HAP-1 (cell line): ENCODE data around the gene IPCEF1.
"Not testable (repeated sequence)": the region's sequence is repeated elsewhere in the genome, so short reads cannot be mapped to it uniquely, and the experiment has no call there.

Experiments used
- DNase-seq, 2 experiments: peaks; one replicate each; pipeline ENCODE4 v3.0.0-alpha.2; 2016 to 2020; ENCODE audit warnings: low spot score in 2 of 2
- H3K27me3 ChIP-seq: fragments of 250-450 bp; sonication (Bioruptor Pico); 2 replicates; pipeline ENCODE4 v1.5.1; 2020; ENCODE audit warnings: low read depth, mild to moderate bottlenecking, moderate library complexity
- H3K36me3 ChIP-seq: fragments of 250-450 bp; sonication (Bioruptor Pico); replicated peaks from 2 replicates; pipeline ENCODE4 v1.5.1; 2020; ENCODE audit warnings: mild to moderate bottlenecking
- H3K4me1 ChIP-seq: fragments of 250-450 bp; sonication (Bioruptor Pico); 2 replicates; pipeline ENCODE4 v1.5.1; 2020; ENCODE audit warnings: mild to moderate bottlenecking
- H3K4me3 ChIP-seq: fragments of 250-450 bp; sonication (Bioruptor Pico); 2 replicates; pipeline ENCODE4 v1.5.1; 2020; ENCODE audit warnings: mild to moderate bottlenecking, moderate library complexity
- H3K9me3 ChIP-seq: fragments of 250-450 bp; sonication (Bioruptor Pico); 2 replicates; pipeline ENCODE4 v1.5.1; 2020; ENCODE audit warnings: mild to moderate bottlenecking, moderate library complexity
- in situ Hi-C: fragments of 300-500 bp; cut with MboI; formaldehyde crosslinking; loops from 3 replicates; pipeline ENCODE4 v1.14.3; 2020; ENCODE audit warnings: low sequenced_read_pairs, inconsistent platforms, mixed read lengths

Gene IPCEF1

GRCh38 chr6:154314084-154314483, 42.5 kb downstream of the IPCEF1 start:
- H3K36me3 ChIP-seq: no peaks in the 10 kb centered on the region
- in situ Hi-C loops: no loop called here
- no peaks in the 10 kb centered on the region; the same call in 1 of the 2 replicates for H3K4me1 ChIP-seq
- DNase-seq: no peak
- no peaks in the 10 kb centered on the region for H3K27me3 ChIP-seq
- no peak overlapping the region for H3K4me3 ChIP-seq
- no peaks in the 10 kb centered on the region for H3K9me3 ChIP-seq

- Histone ChIP-seq H3K4me1 (no peaks in the 10 kb centered on the region), H3K27me3 (no peaks in the 10 kb centered on the region), H3K36me3 (no peaks in the 10 kb centered on the region), H3K9me3 (no peaks in the 10 kb centered on the region), H3K4me3 (no peak overlapping the region)
- no peak for DNase-seq
- in situ Hi-C loops: no loop called here
Observed at GRCh38 chr6:154308986-154309385, 47.6 kb downstream of the IPCEF1 start.

- Histone ChIP-seq H3K36me3 (no peaks in the 10 kb centered on the region), H3K9me3 (no peaks in the 10 kb centered on the region), H3K27me3 (no peaks in the 10 kb centered on the region), H3K4me1 (no peaks in the 10 kb centered on the region), H3K4me3 (no peak overlapping the region)
- no peak for DNase-seq
- in situ Hi-C loops: no loop called here
Observed at GRCh38 chr6:154307696-154308425, 48.7 kb downstream of the IPCEF1 start.

- in situ Hi-C loops, H3K27me3 ChIP-seq, H3K36me3 ChIP-seq, H3K4me3 ChIP-seq, DNase-seq, H3K4me1 ChIP-seq, H3K9me3 ChIP-seq: not testable (repeated sequence)
Observed at GRCh38 chr6:154307147-154307546, 49.5 kb downstream of the IPCEF1 start.

GRCh38 chr6:154306696-154307095, 49.9 kb downstream of the IPCEF1 start:
- in situ Hi-C loops: no loop called here
- Histone ChIP-seq H3K27me3 (no peaks in the 10 kb centered on the region), H3K4me1 (no peaks in the 10 kb centered on the region), H3K9me3 (no peaks in the 10 kb centered on the region), H3K36me3 (no peaks in the 10 kb centered on the region), H3K4me3 (no peak overlapping the region)
- no peak for DNase-seq

- no peaks in the 10 kb centered on the region for H3K27me3 ChIP-seq
- no peaks in the 10 kb centered on the region for H3K9me3 ChIP-seq
- H3K36me3 ChIP-seq: no peaks in the 10 kb centered on the region
- in situ Hi-C loops: no loop called here
- DNase-seq: no peak
- no peak overlapping the region for H3K4me3 ChIP-seq
- H3K4me1 ChIP-seq: no peaks in the 10 kb centered on the region
Observed at GRCh38 chr6:154304191-154304590, 52.4 kb downstream of the IPCEF1 start.

- DNase-seq: not testable (repeated sequence)
Observed at GRCh38 chr6:154303642-154304041, 53.0 kb downstream of the IPCEF1 start.

GRCh38 chr6:154301839-154302752, 54.5 kb downstream of the IPCEF1 start:
- DNase-seq: no peak
- no peaks in the 10 kb centered on the region for H3K36me3 ChIP-seq
- H3K4me3 ChIP-seq: no peak overlapping the region
- no peaks in the 10 kb centered on the region for H3K9me3 ChIP-seq
- in situ Hi-C loops: no loop called here
- H3K4me1 ChIP-seq: no peaks in the 10 kb centered on the region
- no peaks in the 10 kb centered on the region for H3K27me3 ChIP-seq

More at GRCh38 chr6:154303642-154304041, 53.0 kb downstream of the IPCEF1 start:
- H3K27me3 ChIP-seq, in situ Hi-C loops, H3K36me3 ChIP-seq, H3K4me3 ChIP-seq, H3K9me3 ChIP-seq, H3K4me1 ChIP-seq: not testable (repeated sequence)

GRCh38 chr6:154301086-154301625, 55.4 kb downstream of the IPCEF1 start:
- no peaks in the 10 kb centered on the region for H3K9me3 ChIP-seq
- H3K36me3 ChIP-seq: no peaks in the 10 kb centered on the region
- no peak overlapping the region for H3K4me3 ChIP-seq
- in situ Hi-C loops: no loop called here
- H3K4me1 ChIP-seq: no peaks in the 10 kb centered on the region
- no peak for DNase-seq
- H3K27me3 ChIP-seq: no peaks in the 10 kb centered on the region

GRCh38 chr6:154298297-154298696, 58.3 kb downstream of the IPCEF1 start:
- no peaks in the 10 kb centered on the region for H3K27me3 ChIP-seq
- H3K36me3 ChIP-seq: no peaks in the 10 kb centered on the region
- no peaks in the 10 kb centered on the region for H3K9me3 ChIP-seq
- H3K4me3 ChIP-seq: no peak overlapping the region
- no peak for DNase-seq
- in situ Hi-C loops: no loop called here
- H3K4me1 ChIP-seq: no peaks in the 10 kb centered on the region

- Histone ChIP-seq H3K4me3 (no peak overlapping the region), H3K4me1 (no peaks in the 10 kb centered on the region), H3K27me3 (no peaks in the 10 kb centered on the region), H3K36me3 (no peaks in the 10 kb centered on the region), H3K9me3 (no peaks in the 10 kb centered on the region)
- in situ Hi-C loops: no loop called here
- DNase-seq: no peak
Observed at GRCh38 chr6:154297721-154298120, 58.9 kb downstream of the IPCEF1 start.

GRCh38 chr6:154297210-154297609, 59.4 kb downstream of the IPCEF1 start:
- in situ Hi-C loops: no loop called here
- Histone ChIP-seq H3K4me1 (no peaks in the 10 kb centered on the region), H3K36me3 (no peaks in the 10 kb centered on the region), H3K4me3 (no peak overlapping the region), H3K27me3 (no peaks in the 10 kb centered on the region), H3K9me3 (no peaks in the 10 kb centered on the region)
- no peak for DNase-seq

GRCh38 chr6:154295733-154296132, 60.9 kb downstream of the IPCEF1 start:
- no peaks in the 10 kb centered on the region for H3K36me3 ChIP-seq
- no peak overlapping the region for H3K4me3 ChIP-seq
- H3K4me1 ChIP-seq: no peaks in the 10 kb centered on the region
- no peaks in the 10 kb centered on the region for H3K9me3 ChIP-seq
- in situ Hi-C loops: no loop called here
- DNase-seq: no peak
- H3K27me3 ChIP-seq: no peaks in the 10 kb centered on the region
